Cerebellar cortex (tissue), 1 donor: ENCODE measurements around the gene NFIC.
A peak's percentile ranks its signal among the peaks of the same experiment; 100 is the strongest.
"Not testable (repeated sequence)": the region's sequence is repeated elsewhere in the genome, so short reads cannot be mapped to it uniquely, and the experiment has no call there.

Source experiments
- DNase-seq: peaks from one replicate; pipeline ENCODE4 v3.0.0-alpha.2; 2015; ENCODE audit warnings: low spot score

NFIC gene

GRCh38 chr19:3338541-3339181 lies 27.7 kb upstream of the NFIC start:
- DNase-seq: no peak

DNA sequence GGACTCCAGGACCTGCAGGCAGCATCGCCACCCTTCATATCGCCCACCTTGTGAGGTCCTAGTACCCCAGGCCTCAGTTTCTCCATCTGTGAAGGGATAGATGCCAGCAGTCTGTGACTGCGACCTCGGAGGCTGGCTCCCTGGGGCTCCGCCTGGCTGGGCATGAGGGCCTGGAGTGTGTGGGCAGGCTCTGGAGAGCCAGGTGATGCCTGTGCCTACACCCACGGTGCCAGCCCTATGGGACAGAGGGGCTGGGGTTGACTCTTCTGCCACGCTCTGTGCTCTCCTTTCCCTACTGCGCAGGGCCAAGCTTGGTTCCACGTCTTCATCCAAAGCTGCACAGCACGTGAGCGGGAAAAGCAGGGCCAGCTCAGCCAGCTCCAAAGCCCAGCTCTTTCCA lies 26.0 kb upstream of the NFIC start:
- no peak for DNase-seq

DNA sequence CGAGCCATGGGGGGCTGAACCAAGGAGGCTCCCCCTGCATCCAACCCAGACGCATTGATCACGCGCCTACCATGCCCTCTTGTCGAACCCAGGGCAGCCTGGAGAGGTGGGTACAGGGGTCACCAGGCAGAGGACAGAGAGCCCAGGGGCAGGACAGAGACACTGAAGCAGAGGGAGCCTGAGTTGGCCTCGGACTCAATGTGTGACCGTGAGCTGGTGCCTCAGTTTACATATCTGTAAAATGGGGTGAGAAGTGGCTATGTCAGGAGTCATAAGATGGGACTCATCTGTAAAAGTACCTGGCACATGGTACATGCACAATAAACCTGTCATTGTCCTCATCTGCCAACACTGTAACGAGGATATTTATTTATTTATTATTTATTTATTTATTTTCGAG lies 24.1 kb upstream of the NFIC start:
- DNase-seq: no peak

- DNase-seq: not testable (repeated sequence)
Measured at GRCh38 chr19:3342962-3343361, 23.4 kb upstream of the NFIC start.

- peak; percentile 93 for DNase-seq
Measured at GRCh38 chr19:3343619-3344502, 22.5 kb upstream of the NFIC start.

- DNase-seq: no peak
Measured at GRCh38 chr19:3344608-3345598, 21.5 kb upstream of the NFIC start.

GRCh38 chr19:3345850-3346460 lies 20.4 kb upstream of the NFIC start:
- no peak for DNase-seq

DNA sequence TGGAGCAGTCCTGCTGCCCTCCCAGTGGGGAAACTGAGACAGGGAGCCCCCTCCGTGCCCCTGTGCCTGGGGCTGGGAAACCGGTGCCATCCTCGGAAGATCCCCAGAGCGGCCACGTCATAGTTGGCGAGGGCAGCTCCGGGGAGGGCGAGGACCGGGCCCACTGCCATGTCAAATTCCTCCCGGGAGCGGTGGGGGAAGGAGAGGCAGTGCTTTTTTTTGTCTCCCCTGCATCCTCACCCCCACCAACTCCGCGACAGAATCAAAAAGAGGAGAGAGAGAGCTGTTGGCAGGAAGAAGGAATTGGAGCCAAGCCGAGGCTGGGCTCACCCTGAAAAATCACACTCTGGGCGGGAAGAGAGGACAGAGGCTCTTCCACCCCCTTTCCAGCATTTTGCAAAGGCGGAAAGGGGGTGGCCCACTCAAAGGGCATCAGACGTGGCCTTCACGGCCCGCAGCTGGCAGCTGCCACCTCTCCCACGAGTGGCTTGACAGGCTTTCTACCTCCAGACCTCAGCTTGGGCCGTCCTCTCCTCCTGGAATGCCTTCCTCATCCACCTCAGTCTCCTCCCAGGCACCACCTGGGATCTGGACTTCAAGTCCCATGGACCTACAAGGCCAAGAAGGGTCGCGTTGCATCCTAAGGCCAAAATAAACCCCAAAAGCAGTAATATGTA lies 19.6 kb upstream of the NFIC start:
- peak; percentile 89 for DNase-seq

GRCh38 chr19:3348042-3348441 lies 18.3 kb upstream of the NFIC start:
- DNase-seq: no peak

DNA sequence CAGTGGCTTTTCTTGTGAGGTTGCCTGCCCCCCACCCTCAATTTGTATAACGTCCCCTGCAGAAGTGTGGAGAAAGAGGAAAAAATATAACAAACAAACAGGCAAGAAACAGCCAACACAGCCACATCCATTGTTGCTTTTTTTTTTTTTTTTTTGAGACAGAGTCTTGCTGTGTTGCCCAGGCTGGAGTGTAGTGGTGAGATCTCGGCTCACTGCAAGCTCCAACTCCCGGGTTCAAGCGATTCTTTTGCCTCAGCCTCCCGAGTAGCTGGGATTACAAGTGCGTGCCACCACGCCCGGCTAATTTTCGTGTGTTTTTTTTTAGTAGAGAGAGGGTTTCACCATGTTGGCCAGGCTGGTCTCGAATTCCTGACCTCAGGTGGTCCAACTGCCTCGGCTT lies 17.9 kb upstream of the NFIC start:
- not testable (repeated sequence) for DNase-seq

DNA sequence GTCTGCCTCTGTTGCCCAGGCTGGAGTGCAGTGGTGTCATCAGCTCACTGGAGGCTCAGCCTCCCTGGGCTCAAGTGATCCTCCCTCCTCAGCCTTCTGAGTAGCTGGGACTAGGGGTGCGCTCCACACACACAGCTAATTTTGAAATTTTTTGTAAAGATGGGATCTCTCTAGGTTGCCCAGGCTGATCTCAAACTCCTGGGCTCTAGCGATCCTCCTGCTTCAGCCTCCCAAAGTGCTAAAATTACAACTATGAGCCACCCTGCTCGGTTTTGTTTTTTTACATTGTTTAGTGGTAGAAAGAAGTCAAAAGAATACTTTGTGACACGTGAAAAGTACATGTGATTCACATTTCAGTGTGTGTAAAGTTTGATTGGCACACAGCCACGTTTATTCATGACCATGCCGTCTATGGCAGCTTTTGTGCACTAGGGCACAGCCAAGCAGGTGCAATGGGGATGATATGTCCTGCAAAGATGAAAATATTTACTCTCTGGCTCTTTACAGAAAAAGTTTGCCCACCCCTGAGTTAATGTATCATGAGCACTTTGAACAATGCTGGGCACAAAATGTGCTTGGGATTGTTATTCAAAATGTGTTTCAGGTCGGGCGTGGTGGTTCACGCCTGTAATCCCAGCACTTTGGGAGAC lies 16.2 kb upstream of the NFIC start:
- no peak for DNase-seq

DNA sequence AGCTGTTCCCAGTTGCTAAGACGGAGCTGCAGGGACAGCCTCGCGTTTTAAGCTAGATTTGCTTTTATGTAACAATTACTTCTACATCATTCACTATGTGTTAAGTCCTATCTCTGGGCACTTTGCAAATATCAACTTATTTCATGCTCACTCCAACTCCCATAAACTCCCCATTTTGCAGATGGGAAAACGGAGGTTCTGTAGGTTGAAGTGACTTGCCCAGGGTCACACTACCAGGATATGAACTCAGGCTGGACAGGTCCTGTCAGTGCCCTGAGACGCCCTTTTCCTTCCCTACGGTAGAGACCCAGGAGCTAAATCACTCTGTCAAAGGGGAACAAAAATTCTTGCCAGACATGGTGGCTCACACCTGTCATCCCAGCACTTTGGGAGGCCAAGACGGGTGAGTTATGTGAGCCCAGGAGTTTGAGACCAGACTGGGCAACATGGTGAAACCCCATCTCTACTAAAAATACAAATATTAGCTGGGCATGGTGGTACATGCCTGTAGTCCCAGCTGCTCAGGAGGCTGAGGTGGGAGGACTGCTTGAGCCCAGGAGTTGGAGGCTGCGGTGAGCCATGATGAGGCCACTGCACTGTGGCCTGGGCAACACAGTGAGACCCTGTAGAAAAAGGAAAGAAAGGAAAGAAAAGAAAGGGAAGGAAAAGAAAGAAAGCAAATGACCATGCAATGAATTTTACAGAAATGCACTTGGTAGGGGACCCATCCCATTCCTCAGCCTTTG lies 14.5 kb upstream of the NFIC start:
- no peak for DNase-seq

DNA sequence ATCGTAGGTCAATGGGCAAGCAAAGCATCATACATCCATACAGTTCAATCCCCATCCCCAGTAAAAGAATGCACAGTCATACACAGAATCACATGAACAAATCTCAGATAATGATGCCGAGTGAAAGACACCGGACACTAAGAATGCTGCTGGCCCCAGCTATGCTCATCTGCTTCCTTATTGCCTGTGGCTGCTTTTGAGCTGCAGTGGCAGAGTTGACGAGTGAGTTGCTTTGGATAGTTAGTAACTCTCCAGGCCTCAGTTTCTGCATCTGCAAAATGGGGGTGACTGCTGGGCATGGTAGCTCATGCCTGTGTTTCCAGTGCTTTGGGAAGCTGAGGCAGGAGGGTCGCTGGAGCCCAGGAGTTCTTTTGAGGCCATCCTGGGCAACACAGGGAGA lies 12.9 kb upstream of the NFIC start:
- DNase-seq: no peak

GRCh38 chr19:3356805-3357204 lies 9.6 kb upstream of the NFIC start:
- DNase-seq: no peak

- no peak for DNase-seq
Measured at GRCh38 chr19:3357271-3357991, 9.0 kb upstream of the NFIC start.

- peak; percentile 39 for DNase-seq
Measured at GRCh38 chr19:3357992-3358688, 8.2 kb upstream of the NFIC start.

DNA sequence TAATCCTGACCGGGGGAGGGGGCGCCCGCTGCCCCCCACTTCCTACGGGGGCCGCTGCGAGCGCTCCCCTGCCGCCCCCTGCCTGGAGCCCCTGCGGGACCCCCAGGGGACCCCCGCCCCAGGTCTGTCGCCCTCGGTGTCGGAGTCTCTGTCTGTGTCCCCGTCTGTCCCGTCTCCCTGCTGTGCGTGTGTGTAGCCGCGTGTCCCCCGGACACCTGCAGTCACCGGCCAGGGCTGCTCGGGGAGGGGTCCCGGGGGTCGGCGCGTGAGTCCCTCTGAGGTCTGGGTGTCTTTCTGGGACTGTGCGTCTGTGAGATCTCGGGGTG lies 7.7 kb upstream of the NFIC start:
- DNase-seq: no peak

DNA sequence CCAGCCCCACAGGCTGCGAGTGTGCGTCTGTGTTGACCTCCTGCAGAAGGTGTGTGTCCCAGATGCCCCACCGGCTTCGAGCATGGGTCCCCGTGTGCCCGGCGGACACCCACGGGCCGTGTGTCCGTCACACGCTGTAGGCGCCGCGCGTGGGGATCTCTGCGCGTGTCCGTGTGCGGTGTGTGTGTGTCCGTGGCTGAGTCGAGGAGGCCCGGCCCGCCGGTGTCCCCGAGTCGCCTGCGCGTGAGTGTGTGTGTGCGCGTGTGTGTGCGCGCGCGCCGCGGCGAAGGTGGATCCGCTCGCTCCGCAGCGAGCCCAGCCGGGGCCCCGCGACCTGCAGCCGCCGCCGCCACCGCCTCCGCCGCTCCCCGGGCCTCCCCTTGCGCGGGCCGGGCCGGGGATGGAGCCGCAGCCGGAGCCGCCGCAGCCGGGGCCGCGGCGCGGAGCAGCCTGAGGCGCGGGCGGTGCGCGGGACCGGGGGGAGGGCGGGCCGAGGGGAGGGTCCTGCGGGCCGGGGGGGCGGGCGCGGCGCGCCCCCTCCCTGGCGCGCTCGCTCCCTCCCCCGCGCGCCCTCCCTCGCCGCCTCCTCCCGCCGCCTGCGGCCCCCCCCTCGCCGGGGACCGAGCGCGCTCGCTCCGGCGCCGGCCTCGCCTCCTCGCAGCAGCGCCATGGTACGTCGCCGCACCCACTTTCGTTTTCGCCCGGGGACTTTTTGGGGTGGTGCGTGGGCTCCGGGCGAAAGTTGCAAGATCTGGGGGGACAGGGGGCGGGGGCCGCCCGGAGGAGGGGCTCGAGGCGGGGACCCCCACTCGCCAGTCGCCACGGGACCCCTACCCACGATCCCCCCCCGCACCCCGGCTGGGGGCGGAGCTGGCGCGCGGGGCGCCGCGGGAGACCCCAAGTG lies 7.1 kb upstream of the NFIC start:
- DNase-seq: peak; percentile 50
